Ascending aorta (tissue), 2 donors: ENCODE data around the gene ATP2B3. TPM values are rescaled to one million over a fixed set of nuclear protein-coding genes. Genes with fewer than 3 reads are reported as not detected.

Experiments
- DNase-seq, 2 donors: peaks; one replicate each; pipeline ENCODE4 v3.0.0-alpha.2; 2019; ENCODE audit warnings: low spot score in 2 of 2
- H3K27ac ChIP-seq, 2 donors: fragments of 200-600 bp; sonication (generic); one replicate each; pipeline ENCODE4 v1.5.1; 2016 to 2017; ENCODE audit warnings: mild to moderate bottlenecking in 1 of 2
- H3K27me3 ChIP-seq: fragments of 200-600 bp; sonication (generic); one replicate; pipeline ENCODE4 v1.5.1; 2017
- H3K36me3 ChIP-seq, 2 donors: fragments of 200-600 bp; sonication (generic); one replicate each; pipeline ENCODE4 v1.5.1; 2016
- H3K4me1 ChIP-seq, 2 donors: fragments of 200-600 bp; sonication (generic); one replicate each; pipeline ENCODE4 v1.5.1; 2016 to 2017; ENCODE audit warnings: mild to moderate bottlenecking in 1 of 2
- H3K4me3 ChIP-seq, 2 donors: fragments of 200-600 bp; sonication (generic); one replicate each; pipeline ENCODE4 v1.5.1; 2016 to 2017; ENCODE audit warnings: mild to moderate bottlenecking in 1 of 2
- H3K9me3 ChIP-seq, 2 donors: fragments of 200-600 bp; sonication (generic); one replicate each; pipeline ENCODE4 v1.5.1; 2016
- intact Hi-C: fragments of 100-400 bp; cut with DNase I; formaldehyde crosslinking; loops from one replicate; pipeline ENCODE4 v1.15.1; 2023
- total RNA-seq: library from RNA; depleted of rRNA; stranded (reverse); fragments of >200 nt; gene quantifications from one replicate; pipeline ENCODE4 v1.1.0, GENCODE V29; 2016
- TF ChIP-seq, protein P1 (sequence below), 3 experiments: fragments of 200-600 bp in 2 of 3; fragments of 450-650 bp in 1 of 3; sonication (generic) in 2 of 3; IDR thresholded peaks; one replicate each; pipeline ENCODE4 v1.5.1; 2016 to 2019; ENCODE audit warnings: antibody characterized with exemption in 3 of 3, mild to moderate bottlenecking in 1 of 3, moderate library complexity in 1 of 3

Gene ATP2B3
- total RNA-seq, 1 donor from 2014 or later, result 0.32 TPM

DNA sequence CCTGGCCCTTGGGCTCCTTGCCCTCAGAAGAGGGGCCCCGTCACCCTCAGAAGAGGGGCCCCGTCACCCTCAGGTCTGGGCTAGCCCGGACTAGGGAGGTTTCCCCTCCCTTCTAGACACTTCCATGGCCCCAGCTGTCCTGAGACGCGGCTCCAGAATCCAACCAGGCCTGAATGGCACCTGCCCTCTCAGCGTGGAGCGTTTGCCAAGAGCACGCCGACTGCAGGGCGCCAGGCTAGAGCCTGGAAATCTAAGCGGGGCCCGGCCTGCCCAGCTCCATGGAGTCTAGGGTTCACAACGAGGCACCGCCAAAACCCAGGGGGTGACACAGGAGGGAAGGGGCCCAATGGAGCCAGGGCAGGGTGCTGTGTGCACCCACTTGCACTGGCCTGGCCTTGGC is 7.8 kb upstream of the ATP2B3 start:
- Histone ChIP-seq H3K9me3 (no peaks in the 10 kb centered on the region), H3K4me1 (no peaks in the 10 kb centered on the region), H3K4me3 (no peak overlapping the region), H3K27ac (peak overlapping the region in 1 of 2 donors; percentile 6), H3K36me3 (peaks cover 0 to 2% of the 10 kb centered on the region in 2 donors), H3K27me3 (no peaks in the 10 kb centered on the region)
- TF ChIP-seq, protein P1, sequence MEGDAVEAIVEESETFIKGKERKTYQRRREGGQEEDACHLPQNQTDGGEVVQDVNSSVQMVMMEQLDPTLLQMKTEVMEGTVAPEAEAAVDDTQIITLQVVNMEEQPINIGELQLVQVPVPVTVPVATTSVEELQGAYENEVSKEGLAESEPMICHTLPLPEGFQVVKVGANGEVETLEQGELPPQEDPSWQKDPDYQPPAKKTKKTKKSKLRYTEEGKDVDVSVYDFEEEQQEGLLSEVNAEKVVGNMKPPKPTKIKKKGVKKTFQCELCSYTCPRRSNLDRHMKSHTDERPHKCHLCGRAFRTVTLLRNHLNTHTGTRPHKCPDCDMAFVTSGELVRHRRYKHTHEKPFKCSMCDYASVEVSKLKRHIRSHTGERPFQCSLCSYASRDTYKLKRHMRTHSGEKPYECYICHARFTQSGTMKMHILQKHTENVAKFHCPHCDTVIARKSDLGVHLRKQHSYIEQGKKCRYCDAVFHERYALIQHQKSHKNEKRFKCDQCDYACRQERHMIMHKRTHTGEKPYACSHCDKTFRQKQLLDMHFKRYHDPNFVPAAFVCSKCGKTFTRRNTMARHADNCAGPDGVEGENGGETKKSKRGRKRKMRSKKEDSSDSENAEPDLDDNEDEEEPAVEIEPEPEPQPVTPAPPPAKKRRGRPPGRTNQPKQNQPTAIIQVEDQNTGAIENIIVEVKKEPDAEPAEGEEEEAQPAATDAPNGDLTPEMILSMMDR (IDR thresholded peaks at IDR 0.05), result no peak
- intact Hi-C loops, result loop anchor here (10.0 kb wide), 1 partner anchor 565 kb away; no protein-coding TSS in a partner anchor
- no peak for DNase-seq

DNA sequence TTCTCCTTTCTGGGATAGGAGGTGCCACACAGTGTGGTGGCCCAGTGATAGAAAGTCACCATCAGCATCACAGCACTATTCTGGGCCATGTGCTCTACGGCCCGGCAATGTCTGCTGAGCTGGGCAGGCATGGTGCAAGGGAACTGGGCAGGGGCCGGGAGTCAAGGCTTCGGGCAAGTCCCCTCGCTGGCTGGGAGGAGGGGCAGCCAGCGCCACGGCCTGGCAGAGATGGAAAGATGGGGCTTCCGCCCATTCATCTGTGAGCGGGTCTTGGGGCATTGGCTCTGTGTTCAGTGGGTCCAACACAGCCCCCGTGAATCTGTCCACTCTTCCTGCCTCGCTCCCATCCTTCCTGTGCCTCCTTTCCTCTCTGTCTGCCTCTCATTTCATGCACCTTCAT is 7.1 kb upstream of the ATP2B3 start:
- Histone ChIP-seq H3K4me3 (no peak overlapping the region), H3K27me3 (no peaks in the 10 kb centered on the region), H3K9me3 (no peaks in the 10 kb centered on the region), H3K4me1 (no peaks in the 10 kb centered on the region), H3K27ac (peak overlapping the region in 1 of 2 donors; percentile 6), H3K36me3 (no peaks in the 10 kb centered on the region)
- intact Hi-C loops, result loop anchor here (5.0 to 10.0 kb wide), 2 partner anchors 444 to 478 kb away; no protein-coding TSS in a partner anchor
- TF ChIP-seq, protein P1 (IDR thresholded peaks at IDR 0.05), result no peak
- DNase-seq, result no peak

DNA sequence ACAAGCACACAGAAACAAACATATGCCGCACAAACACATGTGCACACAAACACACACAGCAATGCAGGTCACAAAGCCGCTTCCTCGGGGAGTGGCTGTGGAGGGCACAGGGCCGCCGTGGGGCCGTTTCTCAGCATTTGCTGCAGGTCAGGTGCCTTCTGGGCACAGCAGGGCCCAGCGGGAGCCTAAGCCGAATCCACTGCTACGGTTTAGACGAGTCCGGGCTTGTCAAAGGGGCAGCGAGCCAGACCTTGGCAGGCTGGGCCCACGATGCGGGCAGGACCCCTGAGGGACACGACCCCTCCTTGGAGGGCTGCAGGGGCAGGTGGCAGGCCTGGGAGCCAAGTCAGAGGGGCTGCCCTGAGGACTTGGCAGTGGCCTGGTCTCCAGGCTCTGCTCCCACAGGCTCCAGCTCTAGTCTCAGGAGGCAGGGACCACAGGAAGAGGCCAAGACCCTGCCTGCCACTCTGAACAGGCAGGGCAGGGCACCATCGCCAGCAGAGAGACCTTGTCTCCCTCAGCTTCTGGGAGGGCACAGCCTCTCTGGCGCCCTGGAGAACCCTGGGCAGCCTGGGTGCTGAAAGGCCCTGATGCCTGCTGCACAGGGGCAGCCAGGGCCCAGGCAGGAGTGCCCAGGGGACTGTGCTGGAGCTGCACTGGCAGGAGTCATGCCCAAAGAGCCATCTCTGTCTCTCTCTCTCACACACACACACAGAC is 5.5 kb upstream of the ATP2B3 start:
- Histone ChIP-seq H3K9me3 (no peaks in the 10 kb centered on the region), H3K27me3 (no peaks in the 10 kb centered on the region), H3K36me3 (no peaks in the 10 kb centered on the region), H3K4me3 (no peak overlapping the region), H3K27ac (peak overlapping the region; percentile 7 to 23), H3K4me1 (no peaks in the 10 kb centered on the region)
- TF ChIP-seq, protein P1 (IDR thresholded peaks at IDR 0.05), result no peak
- intact Hi-C loops, result loop anchor here (5.0 to 10.0 kb wide), 2 partner anchors 443 to 480 kb away; no protein-coding TSS in a partner anchor
- no peak for DNase-seq

DNA sequence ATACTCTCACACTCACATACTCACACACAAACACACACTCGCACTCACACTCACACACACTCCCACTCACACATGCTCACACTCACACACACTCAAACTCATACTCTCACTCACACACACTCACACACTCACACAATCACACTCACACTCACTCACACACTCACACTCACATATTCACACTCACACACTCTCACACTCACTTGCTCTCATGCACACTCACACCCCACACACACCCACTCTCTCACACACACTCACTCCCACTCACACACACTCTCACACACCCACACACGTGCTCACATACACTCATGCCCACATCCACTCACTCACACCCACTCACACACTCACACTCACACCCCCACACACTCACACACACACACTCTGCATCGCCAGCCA is 4.9 kb upstream of the ATP2B3 start:
- no peaks in the 10 kb centered on the region for H3K9me3 ChIP-seq
- no peak for DNase-seq
- H3K4me1 ChIP-seq, result no peaks in the 10 kb centered on the region
- H3K36me3 ChIP-seq, result no peaks in the 10 kb centered on the region
- no peak overlapping the region for H3K27ac ChIP-seq
- no peaks in the 10 kb centered on the region for H3K27me3 ChIP-seq
- TF ChIP-seq, protein P1 (IDR thresholded peaks at IDR 0.05), result no peak
- no peak overlapping the region for H3K4me3 ChIP-seq
- intact Hi-C loops, result loop anchor here (5.0 to 10.0 kb wide), 2 partner anchors 442 to 480 kb away; no protein-coding TSS in a partner anchor

DNA sequence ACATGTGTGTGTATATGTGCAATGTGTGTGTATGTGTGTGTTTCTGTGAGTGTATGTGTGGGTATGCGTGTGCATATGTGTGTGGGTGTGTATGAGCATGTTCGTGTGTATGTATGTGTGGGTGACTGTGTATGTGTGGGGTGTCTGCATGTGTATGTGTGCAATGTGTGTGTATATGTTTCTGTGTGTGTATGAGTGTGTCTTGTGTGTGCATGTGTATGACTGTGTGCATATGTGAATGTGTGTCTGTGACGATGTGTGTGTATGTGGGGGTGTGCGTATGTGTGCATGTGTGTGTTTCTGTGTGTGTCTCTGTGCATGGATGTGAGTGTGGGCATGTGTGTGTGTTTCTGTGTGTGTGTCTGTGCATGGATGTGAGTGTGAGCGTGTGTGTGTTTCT is 4.2 kb upstream of the ATP2B3 start:
- Histone ChIP-seq H3K27me3 (peaks cover 3% of the 10 kb centered on the region), H3K4me3 (no peak overlapping the region), H3K27ac (no peak overlapping the region), H3K36me3 (no peaks in the 10 kb centered on the region), H3K4me1 (no peaks in the 10 kb centered on the region), H3K9me3 (no peaks in the 10 kb centered on the region)
- TF ChIP-seq, protein P1 (IDR thresholded peaks at IDR 0.05), result no peak
- intact Hi-C loops, result loop anchor here (5.0 to 10.0 kb wide), 2 partner anchors 442 to 481 kb away; no protein-coding TSS in a partner anchor
- DNase-seq, result no peak
